HG03045 (cell line): Measurements from ENCODE around the gene RPL27A.
A peak's percentile ranks its signal among the peaks of the same experiment; 100 is the strongest.
"Not testable (repeated sequence)": the region's sequence is repeated elsewhere in the genome, so short reads cannot be mapped to it uniquely, and the experiment has no call there.

Experiments used
- ATAC-seq: cut with Tn5 transposase; IDR thresholded peaks from one replicate; pipeline ENCODE4 v1.9.1; 2021; ENCODE audit warnings: mild to moderate bottlenecking, moderate library complexity; ENCODE audit not compliant: unreplicated experiment

RPL27A gene

DNA sequence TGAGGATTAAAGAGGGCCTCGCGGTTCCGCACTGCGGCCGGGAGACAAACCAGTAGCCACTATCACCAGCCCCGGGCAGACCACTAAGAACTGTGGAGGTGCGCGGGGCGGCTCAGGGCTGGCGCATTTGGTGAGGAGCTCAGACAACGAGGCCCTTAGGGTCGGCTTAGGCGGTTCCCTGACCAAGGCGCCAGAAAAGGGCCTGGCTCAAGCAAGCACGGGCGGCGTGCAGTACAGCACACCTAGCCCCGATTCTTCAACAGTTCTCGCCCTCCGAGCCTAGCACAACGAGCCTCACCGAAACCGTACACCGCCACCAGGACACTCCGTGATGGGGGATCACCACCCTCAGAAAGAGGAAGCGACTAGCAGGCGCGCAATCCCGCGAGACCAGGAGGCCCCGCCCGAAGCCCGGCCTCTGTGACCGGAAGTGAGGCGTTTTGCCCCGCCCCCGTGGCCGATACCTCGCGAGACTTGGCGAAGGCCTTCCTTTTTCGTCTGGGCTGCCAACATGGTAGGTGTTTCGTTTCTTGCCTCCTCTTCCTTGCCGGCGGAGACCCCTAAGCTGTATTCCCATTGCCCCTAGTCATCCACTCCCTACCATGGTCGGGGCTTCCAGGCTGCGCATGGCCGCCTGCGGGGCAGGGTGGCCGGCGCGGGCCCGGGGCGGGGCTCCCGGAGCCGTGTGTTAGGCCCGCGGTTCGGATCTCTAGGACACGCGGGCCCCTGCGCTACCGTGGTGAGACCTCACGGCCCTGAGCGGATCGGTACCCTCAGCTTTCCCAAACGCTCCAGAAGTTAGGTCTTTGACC lies at the start of gene RPL27A, which contains the start of gene TRIM66:
Gene RPL27A (plus strand): TSS at position 490 of the 812 bp plus-strand sequence. CDS start 22 bp downstream, at position 512.
Gene TRIM66 (minus strand): TSS at position 363 of the 812 bp plus-strand sequence. CDS start 10,391 bp downstream, outside the sequence.
- ATAC-seq = peak; percentile 98

DNA sequence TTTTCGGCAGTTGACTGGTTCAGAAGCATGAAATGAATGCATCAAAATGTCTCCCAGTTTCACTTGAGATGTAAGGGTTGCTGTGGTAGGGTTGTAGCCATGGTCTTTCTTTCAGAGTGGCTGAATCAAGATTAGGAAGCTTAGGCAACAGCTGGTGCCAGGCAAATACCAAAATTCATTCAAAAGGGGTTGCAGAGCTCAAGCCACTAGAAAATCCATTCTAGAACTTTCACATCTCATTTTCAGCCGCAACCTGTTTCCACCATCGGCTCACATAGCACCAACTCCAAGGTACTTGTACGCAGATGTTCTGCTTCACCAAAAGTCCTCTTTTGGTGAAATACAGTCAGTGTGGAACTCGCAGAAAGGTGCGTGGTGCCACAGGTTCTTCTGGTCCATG lies 48.1 kb upstream of the RPL27A start:
- no peak for ATAC-seq

DNA sequence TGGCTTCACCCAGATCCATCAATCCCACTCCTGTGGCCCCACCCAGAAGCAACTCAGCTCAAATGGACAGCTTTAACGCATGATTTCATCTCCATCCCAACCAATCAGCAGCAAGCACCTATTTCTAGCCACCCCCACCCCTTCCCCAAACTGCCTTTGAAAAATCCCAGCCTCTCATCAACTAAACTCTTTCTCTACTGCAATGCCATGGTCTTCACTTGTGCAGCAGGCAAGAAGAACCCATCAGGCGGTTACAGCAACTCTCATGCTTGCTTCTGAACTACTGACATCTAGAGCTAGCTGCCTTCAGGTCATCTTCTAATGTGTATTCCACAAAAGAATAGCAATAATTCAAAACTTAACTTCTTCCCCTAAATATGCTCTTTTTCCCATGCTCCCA lies 46.5 kb upstream of the RPL27A start:
- no peak for ATAC-seq

DNA sequence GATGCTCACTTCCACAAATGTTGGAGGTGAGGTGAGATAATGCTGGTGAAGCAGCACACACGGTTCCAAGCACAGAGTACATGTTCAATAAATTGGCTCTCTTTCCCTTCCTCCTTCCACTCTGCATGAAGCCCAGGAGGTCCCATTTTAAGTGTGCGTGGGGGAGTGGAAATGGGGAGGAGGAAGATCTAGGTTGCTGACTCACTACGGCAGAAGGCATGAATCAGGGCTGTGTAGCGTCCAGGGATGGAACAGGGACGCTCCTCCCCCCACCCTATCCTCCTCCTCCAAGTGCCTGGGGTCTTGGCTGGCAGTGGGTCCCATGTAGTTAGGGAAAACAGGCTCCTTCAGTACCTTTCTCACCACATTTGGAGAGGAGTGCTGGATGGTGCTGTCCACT lies 44.3 kb upstream of the RPL27A start:
- no peak for ATAC-seq

DNA sequence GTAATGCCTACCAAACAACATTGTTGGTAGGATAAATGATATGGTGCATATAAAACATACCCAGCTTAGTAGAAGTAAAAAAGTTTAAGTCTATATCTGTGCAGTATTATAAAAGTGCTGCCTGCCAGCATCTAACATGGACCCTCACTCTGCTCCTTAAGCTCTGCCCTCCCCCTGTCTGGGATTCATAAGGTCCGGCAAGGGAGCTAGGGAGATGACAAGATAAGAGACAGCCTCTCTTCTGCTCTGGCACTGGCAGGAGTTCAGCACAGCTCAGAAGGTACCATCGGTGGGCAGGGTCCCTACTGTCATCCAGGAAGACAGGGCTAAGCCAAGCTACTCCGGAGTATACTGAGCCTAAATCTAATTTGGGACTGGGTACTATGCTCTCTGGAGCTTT lies 42.9 kb upstream of the RPL27A start:
- ATAC-seq = no peak

DNA sequence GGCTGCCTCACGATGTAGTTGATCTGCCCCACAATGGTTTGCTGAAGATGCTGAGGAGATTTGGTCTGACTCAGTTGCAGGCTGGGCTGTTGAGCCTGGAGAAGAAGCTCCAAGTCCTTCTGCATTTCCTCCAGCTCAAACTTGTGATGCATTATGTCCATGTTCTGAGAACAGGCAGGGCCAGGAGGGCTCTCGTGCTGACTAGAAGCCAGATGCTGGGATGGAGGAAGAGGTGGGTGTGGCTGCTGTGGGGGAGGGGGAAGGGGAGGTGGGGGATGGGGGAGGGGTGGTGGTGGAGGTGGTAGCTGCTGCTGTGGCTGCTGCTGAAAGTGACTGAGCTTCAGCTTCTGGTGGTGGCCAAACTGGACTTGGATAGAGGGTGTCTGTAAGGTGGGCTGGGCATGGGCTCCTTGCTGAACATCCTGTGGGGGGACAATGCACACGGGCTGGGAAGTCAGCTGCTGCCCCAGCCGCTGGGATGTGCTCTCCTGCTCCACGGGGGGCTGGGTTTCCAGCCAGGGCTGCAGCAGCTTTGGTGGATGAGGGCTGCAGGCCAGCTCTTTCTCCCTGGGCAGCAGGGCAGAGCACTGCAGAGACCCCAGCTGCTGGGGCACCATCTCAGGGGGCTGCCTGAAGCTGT lies 42.2 kb upstream of the RPL27A start:
- no peak for ATAC-seq

DNA sequence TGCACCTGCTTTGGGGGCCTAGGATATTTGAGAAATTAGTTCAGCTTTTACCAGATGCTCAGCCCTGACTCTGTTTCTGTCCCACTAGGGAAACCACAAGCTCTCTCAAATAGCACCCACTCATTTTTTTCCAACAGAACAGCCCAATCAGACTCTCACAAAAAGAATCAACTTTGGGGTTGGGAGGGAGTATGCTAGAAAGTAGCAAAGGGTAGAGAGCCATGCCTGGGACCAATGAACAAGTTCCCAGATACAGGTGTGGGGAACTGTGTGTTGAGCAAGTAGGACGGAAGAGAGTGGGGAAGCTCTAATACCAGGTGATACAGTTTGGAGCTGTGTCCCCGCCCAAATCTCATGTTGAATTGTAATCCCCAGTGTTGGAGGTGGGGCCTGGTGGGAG lies 41.3 kb upstream of the RPL27A start:
- no peak for ATAC-seq

DNA sequence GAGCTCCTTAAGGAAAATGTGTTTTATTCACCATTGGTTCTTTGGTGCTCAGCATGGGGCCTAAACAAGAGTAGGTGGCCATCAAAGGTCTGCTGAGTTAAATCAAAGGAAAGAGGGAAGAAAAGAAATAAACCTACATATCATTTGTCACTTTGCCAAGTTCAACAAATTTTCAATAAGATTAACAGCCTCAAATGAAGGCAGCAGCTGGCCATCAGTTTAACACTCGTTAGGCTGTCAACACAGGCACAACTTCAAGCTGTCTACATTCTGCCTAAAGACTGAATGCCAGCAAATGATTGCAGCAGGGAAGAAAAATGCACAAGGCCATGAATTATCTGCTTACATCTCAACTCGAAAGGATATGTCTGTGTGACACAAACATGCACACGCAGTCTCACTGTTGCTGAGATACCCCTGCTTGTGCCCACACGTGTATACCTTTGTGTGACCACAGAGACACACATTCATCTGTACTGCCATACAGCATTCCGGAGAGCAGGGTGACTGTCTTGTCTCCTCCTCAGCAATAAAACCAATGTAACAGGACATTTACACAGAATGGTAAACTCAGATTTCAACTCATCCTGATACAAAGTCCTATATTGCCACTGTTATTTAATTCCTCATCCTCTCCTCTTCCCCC lies 40.3 kb upstream of the RPL27A start:
- no peak for ATAC-seq

DNA sequence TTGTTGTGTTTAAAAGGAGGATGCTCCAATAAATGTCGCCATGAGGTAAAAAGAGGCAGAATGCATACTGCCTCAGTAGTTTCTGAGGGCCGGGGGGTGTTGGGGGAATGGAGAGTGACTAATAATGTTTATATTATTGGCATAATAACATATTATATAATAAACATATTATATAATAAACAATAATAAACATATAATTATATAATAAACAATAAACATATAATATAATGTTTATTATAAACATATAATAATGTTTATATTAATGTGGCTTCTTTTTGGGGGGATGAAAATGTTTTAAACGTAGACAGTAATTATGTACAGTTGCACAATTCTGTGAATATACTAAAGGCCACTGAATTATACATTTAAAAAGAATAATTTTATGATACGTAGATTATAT lies 35.7 kb upstream of the RPL27A start:
- no peak for ATAC-seq

DNA sequence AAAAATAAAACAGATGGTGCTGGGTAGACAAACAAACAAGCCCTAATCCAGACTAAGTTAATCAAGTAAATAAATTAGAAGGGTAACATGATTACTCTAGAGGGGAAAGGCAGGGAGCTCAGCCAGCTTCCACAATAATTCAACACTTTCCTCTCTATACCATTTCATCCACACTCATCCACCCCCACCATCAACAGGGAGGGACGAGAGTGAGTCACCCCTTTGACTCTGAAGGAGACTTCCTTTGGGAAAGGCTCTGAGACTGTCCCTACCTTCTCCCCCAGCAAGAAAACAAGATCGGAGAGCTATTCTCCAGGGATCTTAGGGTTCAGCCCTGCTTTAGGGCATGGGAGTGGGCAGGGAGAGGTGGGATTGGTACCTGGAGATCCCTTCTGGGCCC lies 33.2 kb upstream of the RPL27A start:
- no peak for ATAC-seq

DNA sequence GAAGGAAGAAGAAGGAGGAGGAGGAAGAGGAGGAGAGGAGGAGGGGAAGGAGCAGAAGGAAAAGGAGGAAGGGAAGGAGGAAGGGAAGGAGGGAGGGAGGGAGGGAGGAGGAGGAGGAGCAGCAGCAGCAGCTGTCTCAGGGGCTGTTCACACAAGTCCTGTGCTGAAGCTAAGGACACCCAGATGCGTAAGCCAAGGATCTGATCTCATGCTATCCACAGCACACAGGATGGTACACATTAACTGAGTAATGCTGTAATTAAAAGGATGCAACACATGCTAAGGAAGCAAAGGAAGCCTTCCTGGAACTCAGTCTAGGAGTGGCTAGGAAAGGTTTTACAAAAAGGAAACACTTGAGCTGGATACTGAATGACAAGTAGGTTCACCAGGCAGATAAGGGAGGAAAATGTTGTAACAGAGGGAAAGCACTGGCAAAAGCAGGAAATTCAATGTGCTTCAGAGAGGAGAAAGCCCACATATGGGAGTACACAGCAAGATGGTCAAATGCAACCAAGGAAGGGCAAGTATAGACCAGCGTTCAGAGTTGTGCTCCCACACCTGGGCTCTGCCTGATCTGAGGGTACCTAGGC lies 32.1 kb upstream of the RPL27A start:
- ATAC-seq = no peak

DNA sequence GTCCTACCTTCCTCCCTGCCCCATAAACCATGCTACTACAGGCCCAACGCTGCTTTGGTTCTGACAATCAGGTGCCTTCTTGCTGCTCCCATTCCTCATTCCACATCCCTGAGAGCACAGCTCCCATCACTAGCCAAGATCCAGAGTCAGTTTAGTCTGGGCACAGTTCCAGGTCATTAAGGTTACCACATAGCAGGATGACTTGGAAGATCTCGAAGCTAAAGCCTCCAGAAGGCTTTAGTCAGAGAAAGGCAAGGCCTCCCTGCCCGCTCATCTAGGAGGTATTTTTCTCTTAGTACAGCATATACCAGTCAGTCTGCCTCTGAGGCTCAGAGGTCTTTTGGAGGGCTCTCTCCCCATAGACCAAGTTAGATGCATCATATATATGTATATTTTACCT lies 30.5 kb upstream of the RPL27A start:
- ATAC-seq = no peak

DNA sequence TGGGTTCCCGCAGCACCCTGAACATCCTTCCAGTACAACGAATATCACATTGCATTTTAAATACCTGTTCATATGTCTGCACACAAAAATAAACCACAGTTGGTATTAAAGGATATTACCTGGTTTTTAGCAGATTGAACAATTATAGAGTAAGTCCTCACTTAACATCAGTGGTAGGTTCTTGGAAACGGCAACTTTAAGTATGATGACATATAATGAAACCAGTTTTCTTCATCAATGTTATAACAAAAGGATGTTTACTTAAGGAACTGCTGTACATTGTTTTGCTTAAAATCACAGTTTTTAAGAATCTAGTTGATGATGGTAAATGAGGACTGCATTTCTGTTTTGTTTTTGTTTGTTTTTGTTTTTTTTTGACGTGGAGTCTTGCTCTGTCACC lies 28.1 kb upstream of the RPL27A start:
- no peak for ATAC-seq

DNA sequence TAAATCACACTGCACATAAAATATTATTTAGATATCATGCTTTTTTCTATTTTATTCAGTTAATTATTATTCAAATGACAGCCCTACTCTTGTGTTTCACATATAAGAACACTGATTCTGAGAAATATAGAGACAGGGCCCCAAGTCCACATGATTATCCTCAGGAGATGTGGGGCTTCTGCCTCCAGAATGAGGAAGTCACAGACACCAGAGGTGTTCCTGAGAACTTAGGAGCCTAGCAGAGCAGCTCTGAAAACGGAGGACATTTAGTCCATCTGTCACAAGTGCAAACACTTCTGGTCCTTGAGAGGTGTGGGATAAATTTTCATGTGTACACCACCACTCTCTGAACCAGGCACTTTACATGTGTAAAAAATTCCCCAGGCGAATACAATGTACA lies 26.3 kb upstream of the RPL27A start:
- no peak for ATAC-seq

DNA sequence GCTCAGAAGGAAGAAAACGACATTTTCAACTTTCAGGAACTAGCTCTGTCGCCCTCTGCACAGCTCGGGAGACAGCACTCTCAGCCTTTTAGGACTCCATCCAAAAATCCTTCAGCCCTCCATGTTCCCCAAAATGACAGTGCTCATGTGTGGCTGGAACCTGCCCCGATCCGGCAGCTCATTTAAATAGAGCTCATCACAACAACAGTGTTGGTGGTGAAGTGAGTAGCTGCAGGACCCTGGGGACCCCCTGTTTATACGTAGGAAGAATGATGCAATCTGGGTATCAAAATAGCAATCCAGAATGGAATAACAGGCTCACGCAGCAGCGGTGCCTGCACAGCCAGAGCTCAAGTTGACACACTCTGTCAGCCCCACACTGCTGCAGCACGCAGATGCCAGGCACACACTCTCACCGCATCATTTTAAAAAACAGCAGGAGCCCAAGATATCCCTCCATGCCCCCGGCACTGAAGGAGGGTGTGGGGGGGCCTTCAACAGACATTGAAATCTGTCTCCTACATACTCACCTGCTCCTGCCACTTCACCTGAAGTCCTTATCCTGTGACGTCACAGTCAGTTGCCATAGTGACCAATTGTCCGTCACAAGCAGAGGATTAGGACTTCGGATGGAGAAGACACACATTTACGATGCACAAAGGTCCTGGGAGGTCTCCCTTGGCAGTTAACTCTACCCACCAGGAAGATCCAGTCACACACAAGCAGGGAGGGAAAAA lies 24.1 kb upstream of the RPL27A start:
- ATAC-seq = no peak

DNA sequence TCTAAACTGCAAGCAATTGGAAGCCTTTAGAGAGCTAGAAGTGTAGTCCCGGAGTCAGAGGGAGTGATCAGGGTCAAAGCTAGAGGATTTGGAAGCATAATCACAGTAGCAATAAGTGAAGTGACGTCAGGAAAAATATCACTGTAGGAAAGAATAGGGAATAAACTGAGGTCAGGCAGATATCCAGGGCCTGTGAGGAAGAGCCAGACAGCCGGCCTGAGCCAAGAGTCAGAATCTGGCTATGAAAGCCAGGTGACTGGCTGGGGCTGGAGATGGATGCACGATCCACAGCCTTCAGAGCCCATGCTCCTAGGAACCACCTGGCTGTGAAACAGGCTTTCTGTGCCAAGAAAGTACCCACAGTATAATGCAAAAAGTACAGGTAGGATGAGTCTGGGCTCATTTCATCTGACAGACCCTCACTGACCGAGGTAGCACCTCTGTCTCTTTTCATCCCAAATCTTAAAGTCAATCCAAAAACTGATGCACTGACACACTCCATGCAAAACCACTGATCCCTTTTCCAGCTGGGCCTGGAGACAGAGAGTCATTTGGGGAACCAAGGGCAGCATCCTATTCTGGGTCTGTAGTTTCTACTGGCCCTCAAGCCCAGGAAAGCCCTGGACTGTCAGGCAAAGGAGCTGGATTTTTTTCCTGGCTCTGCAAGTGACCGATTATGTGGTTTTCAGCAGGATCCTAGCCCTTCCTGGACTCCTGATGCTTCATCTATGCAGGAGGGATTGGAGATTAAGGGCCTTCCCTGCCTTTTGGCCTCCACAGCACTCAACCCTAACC lies 21.4 kb upstream of the RPL27A start:
- ATAC-seq = no peak

DNA sequence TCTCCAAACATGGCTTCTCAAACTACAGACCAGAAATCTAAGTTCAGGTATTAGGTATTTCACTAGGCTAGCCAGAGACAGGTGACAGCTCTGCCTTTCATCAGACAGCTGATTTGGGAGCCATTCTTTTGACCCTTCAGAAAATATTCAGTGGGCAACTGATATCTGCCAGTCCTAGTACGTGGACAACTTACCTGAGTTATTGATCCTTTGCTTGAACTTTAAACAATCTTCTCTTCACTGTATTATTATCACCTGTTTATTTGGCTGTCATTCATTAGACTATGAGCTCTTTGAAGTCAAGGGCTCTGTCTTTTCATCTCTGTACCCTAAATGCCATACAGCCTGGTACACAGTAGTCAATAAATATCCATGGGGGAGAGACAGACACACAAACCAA lies 17.4 kb upstream of the RPL27A start:
- no peak for ATAC-seq

DNA sequence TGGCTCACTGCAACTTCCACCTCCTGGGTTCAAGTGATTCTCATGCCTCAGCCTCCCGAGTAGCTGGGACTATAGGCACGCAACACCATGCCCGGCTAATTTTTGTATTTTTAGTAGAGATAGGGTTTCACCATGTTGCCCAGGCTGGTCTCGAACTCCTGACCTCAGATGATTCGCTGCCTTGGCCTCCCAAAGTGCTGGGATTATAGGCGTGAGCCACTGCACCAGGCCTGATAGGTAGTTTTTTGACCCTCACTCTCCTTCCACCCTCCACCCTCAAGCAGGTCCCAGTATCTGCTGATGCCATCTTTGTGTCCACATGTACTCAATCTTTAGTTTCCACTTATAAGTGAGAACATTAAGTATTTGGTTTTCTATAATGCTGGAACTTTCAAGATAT lies 12.5 kb upstream of the RPL27A start:
- ATAC-seq = not testable (repeated sequence)

DNA sequence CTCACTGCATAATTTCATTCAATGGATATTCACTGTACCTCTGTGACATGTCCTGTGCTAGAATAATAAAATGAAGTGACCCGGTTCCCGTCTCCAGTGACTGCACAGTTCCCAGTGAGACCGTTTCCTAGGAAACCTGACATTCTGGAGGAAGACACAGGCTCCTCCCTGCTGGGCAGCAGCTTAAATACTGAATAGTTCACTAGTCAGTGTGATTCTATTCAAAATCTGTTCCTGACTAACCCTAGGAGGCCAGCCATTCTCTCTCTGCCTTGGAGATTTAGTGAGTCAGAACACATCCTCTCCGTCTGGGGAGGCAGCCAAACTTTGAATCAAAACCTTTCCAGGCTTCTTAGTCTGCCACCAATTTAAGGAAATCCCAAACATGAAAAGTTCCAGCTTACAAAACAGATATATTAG lies 11.4 kb upstream of the RPL27A start:
- ATAC-seq = no peak

DNA sequence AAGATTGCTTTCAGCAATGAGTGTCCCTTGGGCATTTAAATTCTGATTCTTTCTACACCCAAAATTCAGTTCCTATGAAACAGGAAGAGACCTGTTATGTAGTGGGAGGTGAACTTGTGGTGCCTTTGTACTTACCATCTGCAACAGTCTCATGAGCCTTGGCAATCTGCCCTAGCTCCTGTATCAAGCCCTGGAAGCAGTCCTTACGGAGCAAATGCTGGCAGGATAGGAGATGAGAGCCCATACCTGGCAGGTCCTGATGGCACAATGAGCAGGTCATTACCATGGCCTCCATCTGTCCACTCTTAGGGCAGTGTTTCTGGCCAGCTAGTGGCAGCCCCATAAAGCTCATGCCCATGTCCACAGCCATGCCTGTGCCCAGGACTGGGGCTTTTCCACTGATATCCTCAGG lies 10.9 kb upstream of the RPL27A start:
- ATAC-seq = no peak
